ENCODE results near the gene PTPN6. TPM values are rescaled to one million over a fixed set of nuclear protein-coding genes. Genes with fewer than 3 reads are reported as not detected.

PTPN6 gene
- total and polyA plus RNA-seq, 12 donors, result 2.9 to 32.5 (median 5.8) TPM

- intact Hi-C loops (cut with DNase I), result loop anchor here in 4 of 10 donors (2.0 to 10.0 kb wide), 6 partner anchors 15 to 155 kb away; partner anchors contain the start of genes LPCAT3 (in 2 of the 4), C12orf57 (in 1 of the 4) and C1R (in 1 of the 4)
- ATAC-seq (no peak), DNase-seq (no peak)
- Histone ChIP-seq H3K4me3 (peak overlapping the region in 6 of 10 donors; percentile 5 to 43 (median 27)), H3K27me3 (no peaks in the 10 kb centered on the region), H3K36me3 (peaks cover 0 to 59% (median 0%) of the 10 kb centered on the region in 9 donors), H3K9me3 (no peaks in the 10 kb centered on the region), H3K4me1 (peaks cover 16 to 86% (median 56%) of the 10 kb centered on the region in 9 donors), H3K27ac (peak overlapping the region; percentile 31 to 98 (median 86))
- 91 to 92% methylated on average over 26 of the region's 26 CpGs for WGBS, 2 donors
- TF ChIP-seq CTCF (IDR thresholded peaks at IDR 0.05), result no peak
These were observed 8.8 kb downstream of the PTPN6 start for GRCh38 chr12:6959805-6960592.

GRCh38 chr12:6960593-6961277 is 9.6 kb downstream of the PTPN6 start:
- ATAC-seq (no peak), DNase-seq (no peak)
- H3K9me3 ChIP-seq, result no peaks in the 10 kb centered on the region
- 77 to 84% methylated on average over 13 of the region's 13 CpGs for WGBS, 2 donors
- peak in 4 of 9 donors; percentile 13 to 22 (median 16) for TF ChIP-seq CTCF (IDR thresholded peaks at IDR 0.05)
- peak overlapping the region in 9 of 10 donors; percentile 73 to 98 (median 82) for H3K27ac ChIP-seq
- peaks cover 0 to 59% (median 4%) of the 10 kb centered on the region in 9 donors for H3K36me3 ChIP-seq
- H3K4me1 ChIP-seq, result peaks cover 16 to 83% (median 61%) of the 10 kb centered on the region in 9 donors
- no peaks in the 10 kb centered on the region for H3K27me3 ChIP-seq
- intact Hi-C loops (cut with DNase I), result loop anchor here in 3 of 10 donors (2.0 to 10.0 kb wide), 5 partner anchors 16 to 132 kb away; partner anchors contain the start of genes LPCAT3 (in 2 of the 3), C12orf57 (in 1 of the 3) and C1R (in 1 of the 3)
- peak overlapping the region in 2 of 10 donors; percentile 26 to 37 for H3K4me3 ChIP-seq

- no peaks in the 10 kb centered on the region for H3K9me3 ChIP-seq
- peak overlapping the region; percentile 25 to 98 (median 82) for H3K27ac ChIP-seq
- WGBS, 2 donors, result 54 to 55% methylated on average over 24 of the region's 24 CpGs
- H3K4me3 ChIP-seq, result peak overlapping the region in 7 of 10 donors; percentile 21 to 37 (median 33)
- ATAC-seq, result peak in 7 of 8 donors; percentile 3 to 27 (median 14)
- DNase-seq, result peak; percentile 50 to 66
- H3K36me3 ChIP-seq, result peaks cover 0 to 59% (median 7%) of the 10 kb centered on the region in 9 donors
- H3K4me1 ChIP-seq, result peaks cover 16 to 77% (median 61%) of the 10 kb centered on the region in 9 donors
- TF ChIP-seq CTCF (IDR thresholded peaks at IDR 0.05), result no peak
- H3K27me3 ChIP-seq, result no peaks in the 10 kb centered on the region
- intact Hi-C loops (cut with DNase I), result loop anchor here in 3 of 10 donors (2.0 to 10.0 kb wide), 5 partner anchors 16 to 131 kb away; partner anchors contain the start of genes LPCAT3 (in 2 of the 3), C12orf57 (in 1 of the 3) and C1R (in 1 of the 3)
These were observed 10.1 kb downstream of the PTPN6 start for GRCh38 chr12:6961278-6961694.

Measured in heart right ventricle (tissue), 16 donors.